Neutrophil (primary cell): ENCODE results near the gene LMAN1L.

Experiments used
- H3K27ac ChIP-seq: fragments of 200-600 bp; sonication (generic); 2 replicates; pipeline ENCODE4 v1.5.1; 2016; ENCODE audit warnings: mild to moderate bottlenecking, moderate library complexity
- H3K27me3 ChIP-seq: fragments of 200-600 bp; sonication (generic); 2 replicates; pipeline ENCODE4 v1.6.0; 2016; ENCODE audit warnings: mild to moderate bottlenecking
- H3K36me3 ChIP-seq: fragments of 200-600 bp; sonication (generic); 2 replicates; pipeline ENCODE4 v1.5.1; 2017
- H3K4me1 ChIP-seq, 2 experiments: fragments of 200-600 bp in 1 of 2; sonication (generic) in 1 of 2; 1 replicate in 1 of 2; 2 replicates in 1 of 2; pipeline versions ENCODE4 v1.5.1 to v1.6.1; 2013 to 2016; ENCODE audit warnings: low read depth in 1 of 2, low read length in 1 of 2, mild to moderate bottlenecking in 1 of 2, moderate library complexity in 1 of 2; ENCODE audit not compliant: control insufficient read depth in 1 of 2, insufficient read depth in 1 of 2
- H3K4me3 ChIP-seq, 2 experiments: fragments of 200-600 bp in 1 of 2; sonication (generic) in 1 of 2; 1 replicate in 1 of 2; 2 replicates in 1 of 2; pipeline ENCODE4 v1.5.1; 2013 to 2016; ENCODE audit warnings: low read depth in 1 of 2, low read length in 1 of 2, mild to moderate bottlenecking in 1 of 2, moderate library complexity in 1 of 2
- H3K9me3 ChIP-seq: fragments of 200-600 bp; sonication (generic); 2 replicates; pipeline ENCODE4 v1.5.1; 2016
- CTCF ChIP-seq: fragments of 200-600 bp; sonication (generic); IDR thresholded peaks from 2 replicates; pipeline ENCODE4 v1.5.1; 2016; ENCODE audit warnings: antibody characterized with exemption

The LMAN1L gene

GRCh38 chr15:74824976-74825375 is 12.3 kb downstream of the LMAN1L start:
- Histone ChIP-seq H3K9me3 (no peaks in the 10 kb centered on the region), H3K27ac (no peak overlapping the region), H3K36me3 (no peaks in the 10 kb centered on the region), H3K27me3 (peaks cover 50% of the 10 kb centered on the region), H3K4me3 (no peak overlapping the region), H3K4me1 (no peaks in the 10 kb centered on the region)
- TF ChIP-seq CTCF: no peak

- Histone ChIP-seq H3K27me3 (peaks cover 50% of the 10 kb centered on the region), H3K4me3 (no peak overlapping the region), H3K36me3 (no peaks in the 10 kb centered on the region), H3K9me3 (no peaks in the 10 kb centered on the region), H3K27ac (no peak overlapping the region), H3K4me1 (no peaks in the 10 kb centered on the region)
- TF ChIP-seq CTCF: no peak
Observed at GRCh38 chr15:74825866-74826265, 13.2 kb downstream of the LMAN1L start.

- H3K27ac ChIP-seq: no peak within 1 kb of the TSS
- no peak for TF ChIP-seq CTCF
- H3K9me3 ChIP-seq: no peaks in the 10 kb centered on the region
- H3K36me3 ChIP-seq: no peaks in the 10 kb centered on the region
- H3K27me3 ChIP-seq: peaks cover 50% of the 10 kb centered on the region
- H3K4me1 ChIP-seq: no peaks in the 10 kb centered on the region
- H3K4me3 ChIP-seq: no peak within 1 kb of the TSS
Observed at GRCh38 chr15:74826364-74826819, 13.8 kb downstream of the LMAN1L start, which contains the start of gene CPLX3. TSS of gene CPLX3 (plus strand) at chr15:74826627. CDS start at chr15:74826704, 77 bp downstream.

GRCh38 chr15:74826921-74827320 is 14.3 kb downstream of the LMAN1L start:
- Histone ChIP-seq H3K36me3 (no peaks in the 10 kb centered on the region), H3K9me3 (no peaks in the 10 kb centered on the region), H3K27ac (no peak overlapping the region), H3K4me3 (no peak overlapping the region), H3K4me1 (no peaks in the 10 kb centered on the region), H3K27me3 (peaks cover 50% of the 10 kb centered on the region)
- no peak for TF ChIP-seq CTCF

- Histone ChIP-seq H3K36me3 (no peaks in the 10 kb centered on the region), H3K27ac (no peak overlapping the region), H3K9me3 (no peaks in the 10 kb centered on the region), H3K4me3 (no peak overlapping the region), H3K27me3 (peaks cover 50% of the 10 kb centered on the region), H3K4me1 (peaks cover under 1 to 3% of the 10 kb centered on the region in 2 experiments)
- no peak for TF ChIP-seq CTCF
Observed at GRCh38 chr15:74827614-74828013, 15.0 kb downstream of the LMAN1L start.

- Histone ChIP-seq H3K9me3 (no peaks in the 10 kb centered on the region), H3K27ac (no peak overlapping the region), H3K4me3 (no peak overlapping the region), H3K4me1 (peaks cover 11 to 13% of the 10 kb centered on the region in 2 experiments), H3K36me3 (no peaks in the 10 kb centered on the region), H3K27me3 (peaks cover 50% of the 10 kb centered on the region)
- TF ChIP-seq CTCF: no peak
Observed at GRCh38 chr15:74828835-74829234, 16.2 kb downstream of the LMAN1L start.
